Measurements from ENCODE around the gene KIFC1. TPM values are rescaled to one million over a fixed set of nuclear protein-coding genes. Genes with fewer than 3 reads are reported as not detected.

KIFC1 gene
- total and polyA plus RNA-seq, 2 of the 4 experiments (the other 2 are of a cell fraction) = 33.9 to 40.6 TPM

- intact Hi-C loops (cut with micrococcal nuclease) = loop anchor here (1.0 kb wide), 1 partner anchor 32 kb away; no protein-coding TSS in a partner anchor
These were observed 46.6 kb upstream of the KIFC1 start for GRCh38 chr6:33344701-33345697.

More at GRCh38 chr6:33344701-33345697, 46.6 kb upstream of the KIFC1 start:
- H2BK120ac ChIP-seq (ENCODE audit: low read depth, low read length) = no peak overlapping the region
- H3K23ac ChIP-seq (ENCODE audit: low read depth, low read length) = no peak overlapping the region; the same call in 1 of the 2 replicates
- ChIA-PET POLR2A (ENCODE audit: unreplicated experiment) (interaction anchor here (0.6 kb wide), 1 partner anchor 96 kb away, joined by 8 read pairs; no protein-coding TSS in a partner anchor), CTCF (interaction anchor here (0.6 kb wide), 2 partner anchors 16 to 44 kb away, joined by 4 to 7 read pairs; no protein-coding TSS in a partner anchor)
- TF ChIP-seq MXI1 (IDR thresholded peaks at IDR 0.05; ENCODE audit: borderline replicate concordance, low read depth, low read length) (no peak), SMC3 (IDR thresholded peaks at IDR 0.05; ENCODE audit: low read depth, low read length) (peak; percentile 34), RCOR1 (IDR thresholded peaks at IDR 0.05; ENCODE audit: insufficient replicate concordance, low read length) (no peak), BHLHE40 (IDR thresholded peaks at IDR 0.05; ENCODE audit: low read depth, low read length) (no peak), ELK1 (IDR thresholded peaks at IDR 0.05; ENCODE audit: borderline replicate concordance, low read depth, low read length) (no peak), CEBPB (IDR thresholded peaks at IDR 0.05; ENCODE audit: low read depth, low read length) (no peak), CTCF (conservative IDR thresholded peaks at IDR 0.05; ENCODE audit: low read depth, low read length) (peak; percentile 50), CHD1 (IDR thresholded peaks at IDR 0.05; ENCODE audit: low read depth, low read length) (no peak), NFE2L2 (IDR thresholded peaks at IDR 0.05; ENCODE audit: low read depth, low read length) (no peak), RFX5 (IDR thresholded peaks at IDR 0.05; ENCODE audit: low read depth, low read length) (no peak), MAZ (IDR thresholded peaks at IDR 0.05; ENCODE audit: borderline replicate concordance, low read depth, low read length) (no peak), RAD21 (IDR thresholded peaks at IDR 0.05; ENCODE audit: low read length) (peak; percentile 53), FOS (IDR thresholded peaks at IDR 0.05; ENCODE audit: low read depth, low read length) (no peak), POLR2A (IDR thresholded peaks at IDR 0.05; ENCODE audit: low read depth, low read length) (no peak)
- no peaks in the 10 kb centered on the region for H4K20me1 ChIP-seq (ENCODE audit: insufficient read depth, low read length)
- no peak overlapping the region for H4K8ac ChIP-seq (ENCODE audit: low read depth in 2 of 2, low read length in 2 of 2)
- in situ Hi-C loops (cut with MboI; ENCODE audit: low sequenced_read_pairs) = no loop called here
- dilution Hi-C loops (cut with HindIII; ENCODE audit: low sequenced_read_pairs, unreplicated experiment) = no loop called here
- no peaks in the 10 kb centered on the region for H3K9me3 ChIP-seq (ENCODE audit: control insufficient read depth, insufficient read depth, low read length)
- no peaks in the 10 kb centered on the region for H3K9me1 ChIP-seq (ENCODE audit: insufficient read depth, low read length)
- no TSS peak for BruUV-seq (replicated peaks)
- H3K27me3 ChIP-seq (ENCODE audit: control insufficient read depth, insufficient read depth, low read length) = peaks cover 1% of the 10 kb centered on the region
- peak; percentile 76 for ATAC-seq (ENCODE audit: low read depth)
- H3K9ac ChIP-seq (ENCODE audit: low read depth, low read length) = no peak overlapping the region
- WGBS, 2 experiments (ENCODE audit: extremely low coverage in 2 of 2, insufficient read length in 1 of 2) = 6% methylated on average over 7 of the region's 22 CpGs; no CpG with 5 or more reads in 1 of the 2 experiments
- peak; percentile 81 for DNase-seq
- no peak overlapping the region for H3K4me3 ChIP-seq (ENCODE audit: insufficient read depth, low read depth, low read length)
- no peak overlapping the region for H3K56ac ChIP-seq (ENCODE audit: extremely low read depth, insufficient read depth, low read length)
- no peaks in the 10 kb centered on the region for H3K79me1 ChIP-seq (ENCODE audit: low read depth in 1 of 2, low read length in 2 of 2)
- H3K14ac ChIP-seq (replicated peaks; ENCODE audit: low read depth, low read length) = no peak overlapping the region
- H3K27ac ChIP-seq (ENCODE audit: insufficient read depth, low read length) = no peak overlapping the region
- no peak overlapping the region for H4K91ac ChIP-seq (ENCODE audit: insufficient read depth, low read depth, low read length)
- no peak overlapping the region for H2AK5ac ChIP-seq (ENCODE audit: low read depth, low read length)
- H2AK9ac ChIP-seq (replicated peaks; ENCODE audit: low read depth, low read length, poor library complexity) = peak overlapping the region; percentile 70
- no peak overlapping the region for H3K4me2 ChIP-seq (ENCODE audit: low read depth, low read length)
- no peak overlapping the region for H2BK20ac ChIP-seq (ENCODE audit: low read depth, low read length)
- H2BK15ac ChIP-seq (ENCODE audit: low read depth, low read length) = no peak overlapping the region
- no peak overlapping the region for H3K4ac ChIP-seq (ENCODE audit: low read depth, low read length)
- no peak overlapping the region for H2BK5ac ChIP-seq (ENCODE audit: low read depth, low read length, poor library complexity, severe bottlenecking)
- peak overlapping the region; percentile 34 for H2AFZ ChIP-seq (replicated peaks; ENCODE audit: low read length, poor library complexity)
- H3K36me3 ChIP-seq (ENCODE audit: control insufficient read depth, insufficient read depth, low read length) = no peaks in the 10 kb centered on the region
- peaks cover 2% of the 10 kb centered on the region; the same call in 1 of the 2 replicates for H3K4me1 ChIP-seq (ENCODE audit: control insufficient read depth, insufficient read depth, low read length)
- no peak overlapping the region for H4K5ac ChIP-seq (ENCODE audit: low read depth, low read length)
- H3K18ac ChIP-seq (ENCODE audit: low read depth, low read length) = no peak overlapping the region
